Ovary (tissue), 9 donors: ENCODE measurements around the gene KRT84. TPM values are rescaled to one million over a fixed set of nuclear protein-coding genes. Genes with fewer than 3 reads are reported as not detected.

Source experiments
- DNase-seq, 5 donors: peaks; one replicate each; pipeline ENCODE4 v3.0.0-alpha.2; 2019 to 2020
- H3K27ac ChIP-seq, 2 donors: fragments of 200-600 bp; one replicate each; pipeline versions ENCODE4 v1.5.1 to v1.8.0; 2019 to 2022
- H3K27me3 ChIP-seq: fragments of 200-600 bp; one replicate; pipeline ENCODE4 v1.8.0; 2022
- H3K36me3 ChIP-seq: fragments of 200-600 bp; sonication (generic); one replicate; pipeline ENCODE4 v1.5.1; 2019
- H3K4me1 ChIP-seq: one replicate; pipeline ENCODE4 v1.8.1; 2013; ENCODE audit warnings: mild to moderate bottlenecking, moderate library complexity; ENCODE audit not compliant: insufficient read depth
- H3K4me3 ChIP-seq: fragments of 200-600 bp; sonication (generic); one replicate; pipeline ENCODE4 v1.5.1; 2017
- H3K9me3 ChIP-seq, 2 donors: fragments of 200-600 bp in 1 of 2; sonication (generic) in 1 of 2; one replicate each; pipeline versions ENCODE4 v1.5.1 to v1.8.1; 2013 to 2019; ENCODE audit warnings: mild to moderate bottlenecking in 1 of 2, moderate library complexity in 1 of 2
- EP300 ChIP-seq: sonication (generic); formaldehyde crosslinking; IDR thresholded peaks from one replicate; pipeline ENCODE4 v1.6.1; 2017; ENCODE audit warnings: antibody characterized with exemption
- POLR2A ChIP-seq: fragments of 450-650 bp; IDR thresholded peaks from one replicate; pipeline ENCODE4 v1.6.1; 2017; ENCODE audit warnings: antibody characterized with exemption, mild to moderate bottlenecking, moderate library complexity
- WGBS, 3 donors: extraction: QIAGEN DNeasy Blood & Tissue Kit in 1 of 3; methylation state at CpG; one replicate each; pipeline versions ENCODE4 v1.1.5 to v1.1.7; 2013 to 2017; 5-methylcytosine and 5-hydroxymethylcytosine counted together
- intact Hi-C, 4 donors: fragments of 100-400 bp; cut with DNase I; formaldehyde crosslinking; loops; one replicate each; pipeline versions ENCODE4 v1.11.0 to v1.15.1; 2022 to 2023
- polyA plus RNA-seq, 2 donors: library from polyadenylated mRNA; stranded (reverse); fragments of 200-250 nt in 1 of 2; fragments of 350-450 nt in 1 of 2; fragmentation: Illumina TruSeq in 1 of 2; extraction: RNeasy Lipid Tissue Mini Kit (QIAGEN cat#74804) in 1 of 2; gene quantifications; one replicate each; pipeline ENCODE4 v1.2.3, GENCODE V29; 2013 to 2014
- total RNA-seq, 7 donors: library from RNA; depleted of rRNA in 2 of 7; stranded (reverse); fragments of >200 nt in 2 of 7; fragmentation: NEBNext Ultra II Directional in 3 of 7; extraction: Animal tissue kit (Norgen Biotek cat#: 25700) in 3 of 7; gene quantifications; one replicate each; pipeline versions ENCODE4 v1.1.0 to v1.2.4, GENCODE V29; 2016 to 2023
- TF ChIP-seq, protein P1 (sequence below), 3 donors: fragments of 450-650 bp in 2 of 3; fragments of 200-600 bp in 1 of 3; IDR thresholded peaks; one replicate each; pipeline versions ENCODE4 v1.5.1 to v1.8.0; 2016 to 2022; ENCODE audit warnings: antibody characterized with exemption in 3 of 3, mild to moderate bottlenecking in 1 of 3
- donor health status: DM: no; HTN: no; CAD: no; lungs with moderate emphysema.
- donor health status: DM: no; HTN: no; CAD: no.
- donor health status: Bipolar disorder and iron deficiency.
- donor health status: DM: yes; HTN: yes; CAD: no.
- donor health status: DM: no; HTN: no; CAD: no.
- donor health status: DM: yes; HTN: yes; CAD: no.

KRT84 gene
- total and polyA plus RNA-seq, 9 donors: not detected

DNA sequence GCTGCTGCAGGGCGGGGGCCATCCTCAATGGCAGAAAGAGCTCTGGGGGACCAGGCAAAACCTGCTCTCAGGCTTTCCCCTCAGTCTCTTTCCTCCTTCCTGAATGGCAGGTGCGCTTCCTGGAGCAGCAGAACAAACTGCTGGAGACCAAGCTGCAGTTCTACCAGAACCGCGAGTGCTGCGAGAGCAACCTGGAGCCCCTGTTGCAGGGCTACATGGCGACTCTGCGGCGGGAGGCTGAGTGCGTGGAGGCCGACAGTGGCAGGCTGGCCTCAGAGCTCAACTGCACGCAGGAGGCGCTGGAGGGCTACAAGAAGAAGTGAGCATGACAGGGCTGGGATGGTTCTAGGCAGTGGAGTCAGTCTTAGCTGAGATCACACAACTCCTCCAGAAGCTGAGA lies 41.3 kb downstream of the KRT84 start:
- H3K4me1 ChIP-seq: no peaks in the 10 kb centered on the region
- H3K27ac ChIP-seq: no peak overlapping the region
- H3K36me3 ChIP-seq: no peaks in the 10 kb centered on the region
- intact Hi-C loops: loop anchor here in 1 of 4 donors (10.0 kb wide), 1 partner anchor 779 kb away; no protein-coding TSS in a partner anchor
- TF ChIP-seq, protein P1, sequence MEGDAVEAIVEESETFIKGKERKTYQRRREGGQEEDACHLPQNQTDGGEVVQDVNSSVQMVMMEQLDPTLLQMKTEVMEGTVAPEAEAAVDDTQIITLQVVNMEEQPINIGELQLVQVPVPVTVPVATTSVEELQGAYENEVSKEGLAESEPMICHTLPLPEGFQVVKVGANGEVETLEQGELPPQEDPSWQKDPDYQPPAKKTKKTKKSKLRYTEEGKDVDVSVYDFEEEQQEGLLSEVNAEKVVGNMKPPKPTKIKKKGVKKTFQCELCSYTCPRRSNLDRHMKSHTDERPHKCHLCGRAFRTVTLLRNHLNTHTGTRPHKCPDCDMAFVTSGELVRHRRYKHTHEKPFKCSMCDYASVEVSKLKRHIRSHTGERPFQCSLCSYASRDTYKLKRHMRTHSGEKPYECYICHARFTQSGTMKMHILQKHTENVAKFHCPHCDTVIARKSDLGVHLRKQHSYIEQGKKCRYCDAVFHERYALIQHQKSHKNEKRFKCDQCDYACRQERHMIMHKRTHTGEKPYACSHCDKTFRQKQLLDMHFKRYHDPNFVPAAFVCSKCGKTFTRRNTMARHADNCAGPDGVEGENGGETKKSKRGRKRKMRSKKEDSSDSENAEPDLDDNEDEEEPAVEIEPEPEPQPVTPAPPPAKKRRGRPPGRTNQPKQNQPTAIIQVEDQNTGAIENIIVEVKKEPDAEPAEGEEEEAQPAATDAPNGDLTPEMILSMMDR (IDR thresholded peaks at IDR 0.05): no peak
- TF ChIP-seq EP300: no peak
- TF ChIP-seq POLR2A: no peak
- H3K4me3 ChIP-seq: no peak overlapping the region
- H3K27me3 ChIP-seq: no peaks in the 10 kb centered on the region
- no peak for DNase-seq
- WGBS, 3 donors: 91 to 96% (median 93%) methylated on average over 12 of the region's 12 CpGs
- H3K9me3 ChIP-seq: no peaks in the 10 kb centered on the region

DNA sequence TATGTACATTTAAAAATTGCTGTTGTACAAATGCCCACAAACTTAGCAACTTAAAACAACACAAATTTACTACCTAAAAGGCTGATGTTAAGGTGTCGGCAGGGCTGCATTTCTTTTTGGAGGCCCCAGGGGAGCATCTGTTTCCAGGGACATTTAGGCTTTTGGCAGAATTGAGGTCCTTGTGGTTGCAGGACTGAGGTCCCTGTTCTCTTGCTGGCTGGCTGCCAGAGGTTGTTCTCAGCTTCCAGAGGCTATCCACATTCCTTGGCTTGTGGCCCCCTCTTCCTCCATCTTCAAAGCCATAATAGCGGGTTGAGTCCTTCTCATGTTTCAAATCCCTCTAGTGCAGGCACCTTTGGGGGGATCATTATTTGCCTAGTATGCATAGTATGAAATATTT lies 41.9 kb downstream of the KRT84 start:
- H3K4me1 ChIP-seq: no peaks in the 10 kb centered on the region
- no peaks in the 10 kb centered on the region for H3K27me3 ChIP-seq
- H3K9me3 ChIP-seq: no peaks in the 10 kb centered on the region
- DNase-seq: no peak
- intact Hi-C loops: loop anchor here in 1 of 4 donors (10.0 kb wide), 1 partner anchor 779 kb away; no protein-coding TSS in a partner anchor
- no peak overlapping the region for H3K27ac ChIP-seq
- TF ChIP-seq, protein P1 (IDR thresholded peaks at IDR 0.05): no peak
- TF ChIP-seq EP300 (no peak), POLR2A (no peak)
- WGBS, 3 donors: 79 to 98% (median 86%) methylated on average over 2 of the region's 2 CpGs
- H3K4me3 ChIP-seq: no peak overlapping the region
- H3K36me3 ChIP-seq: no peaks in the 10 kb centered on the region

DNA sequence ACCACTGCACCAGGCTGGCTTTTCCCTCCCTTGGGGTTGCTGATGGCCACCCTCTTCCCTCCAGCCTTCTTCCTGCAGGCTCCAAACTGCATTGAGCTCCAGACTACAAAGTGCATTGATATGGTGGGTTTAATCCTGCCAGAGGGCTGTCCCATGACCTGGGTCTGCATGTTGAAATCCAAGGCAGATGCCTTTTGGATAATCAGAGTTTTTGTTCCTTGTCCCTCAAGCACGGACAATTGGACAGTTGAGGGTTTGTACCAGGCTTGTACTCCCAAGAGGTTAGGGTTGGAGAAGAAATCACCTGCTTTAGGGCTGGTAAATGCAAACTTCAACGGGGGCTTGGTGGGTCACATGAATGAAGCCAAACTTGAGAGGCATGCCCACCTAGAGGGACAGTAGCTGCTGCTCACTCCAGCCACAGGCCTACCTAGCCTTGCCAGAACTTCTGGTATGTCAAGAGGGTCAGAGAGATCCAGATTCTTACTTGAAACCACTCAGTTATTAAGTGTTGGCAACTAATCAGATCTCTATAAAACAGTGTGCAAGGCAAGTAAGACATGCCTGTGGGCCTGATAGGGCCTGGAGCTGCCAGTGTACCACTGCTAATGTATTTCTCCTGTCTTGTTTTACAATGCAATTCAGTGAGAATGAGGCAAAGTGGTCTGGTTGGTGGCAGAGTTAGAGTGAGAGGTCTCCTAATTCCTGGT lies 42.5 kb downstream of the KRT84 start:
- no peak overlapping the region for H3K4me3 ChIP-seq
- no peaks in the 10 kb centered on the region for H3K27me3 ChIP-seq
- no peak overlapping the region for H3K27ac ChIP-seq
- no peaks in the 10 kb centered on the region for H3K36me3 ChIP-seq
- DNase-seq: no peak
- intact Hi-C loops: loop anchor here in 1 of 4 donors (10.0 kb wide), 1 partner anchor 778 kb away; no protein-coding TSS in a partner anchor
- TF ChIP-seq EP300 (no peak), POLR2A (no peak)
- TF ChIP-seq, protein P1 (IDR thresholded peaks at IDR 0.05): no peak
- H3K9me3 ChIP-seq: no peaks in the 10 kb centered on the region
- WGBS, 3 donors: 88 to 89% (median 89%) methylated on average over 2 of the region's 2 CpGs
- H3K4me1 ChIP-seq: no peaks in the 10 kb centered on the region

DNA sequence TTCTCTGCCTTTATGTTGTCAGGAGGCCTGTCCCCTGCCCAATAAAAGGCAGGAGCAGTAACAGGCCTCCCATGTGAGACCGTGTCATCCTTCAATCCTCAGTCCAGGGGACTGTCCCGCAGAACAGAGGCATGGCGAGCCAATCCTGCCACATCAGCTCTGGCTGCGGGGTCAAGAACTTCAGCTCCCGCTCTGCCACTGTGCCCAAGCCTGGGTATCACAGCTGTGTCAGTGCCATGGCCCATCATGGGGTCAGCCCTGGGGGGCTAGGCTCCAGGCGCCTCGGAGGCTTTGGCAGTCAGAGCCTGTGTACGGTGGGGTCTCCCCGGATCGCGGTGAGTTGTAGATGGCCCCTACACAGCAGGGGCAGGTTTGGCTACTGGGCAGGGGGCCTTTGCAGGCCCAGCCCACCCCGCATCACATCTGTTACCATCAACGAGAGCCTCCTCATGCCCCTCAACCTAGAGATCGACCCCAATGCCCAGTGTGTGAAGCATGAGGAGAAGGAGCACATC lies 44.3 kb downstream of the KRT84 start:
- no peak overlapping the region for H3K4me3 ChIP-seq
- H3K9me3 ChIP-seq: no peaks in the 10 kb centered on the region
- H3K27ac ChIP-seq: no peak overlapping the region
- TF ChIP-seq POLR2A (no peak), EP300 (no peak)
- TF ChIP-seq, protein P1 (IDR thresholded peaks at IDR 0.05): no peak
- H3K36me3 ChIP-seq: no peaks in the 10 kb centered on the region
- intact Hi-C loops: loop anchor here in 1 of 4 donors (10.0 kb wide), 1 partner anchor 776 kb away; no protein-coding TSS in a partner anchor
- 89 to 92% (median 91%) methylated on average over 14 of the region's 14 CpGs for WGBS, 3 donors
- DNase-seq: no peak
- H3K27me3 ChIP-seq: no peaks in the 10 kb centered on the region
- H3K4me1 ChIP-seq: no peaks in the 10 kb centered on the region
